GM21367 (cell line): ENCODE results near the gene AGFG2.
"Not testable (repeated sequence)": the region's sequence is repeated elsewhere in the genome, so short reads cannot be mapped to it uniquely, and the experiment has no call there.

ENCODE experiments used
- ATAC-seq: cut with Tn5 transposase; IDR thresholded peaks from one replicate; pipeline ENCODE4 v1.9.1; 2021; ENCODE audit not compliant: unreplicated experiment

The AGFG2 gene

GRCh38 chr7:100546926-100547800, 8.2 kb downstream of the AGFG2 start:
- ATAC-seq = no peak

- ATAC-seq = no peak
Observed at GRCh38 chr7:100547872-100548271, 8.9 kb downstream of the AGFG2 start.

- ATAC-seq = not testable (repeated sequence)
Observed at GRCh38 chr7:100548446-100548845, 9.4 kb downstream of the AGFG2 start.

- no peak for ATAC-seq
Observed at GRCh38 chr7:100552532-100552931, 13.5 kb downstream of the AGFG2 start.

GRCh38 chr7:100553032-100553431, 14.0 kb downstream of the AGFG2 start:
- no peak for ATAC-seq

GRCh38 chr7:100555701-100556100, 16.7 kb downstream of the AGFG2 start:
- ATAC-seq = no peak

GRCh38 chr7:100556541-100556940, 17.5 kb downstream of the AGFG2 start:
- no peak for ATAC-seq

GRCh38 chr7:100559127-100559526, 20.1 kb downstream of the AGFG2 start:
- ATAC-seq = no peak

- no peak for ATAC-seq
Observed at GRCh38 chr7:100561491-100562194, 22.6 kb downstream of the AGFG2 start.

GRCh38 chr7:100562195-100563099, 23.4 kb downstream of the AGFG2 start:
- ATAC-seq = no peak

GRCh38 chr7:100563100-100563564, 24.1 kb downstream of the AGFG2 start:
- ATAC-seq = no peak

- no peak for ATAC-seq
Observed at GRCh38 chr7:100563809-100564400, 24.9 kb downstream of the AGFG2 start.

GRCh38 chr7:100564405-100564804, 25.4 kb downstream of the AGFG2 start:
- ATAC-seq = not testable (repeated sequence)

- ATAC-seq = no peak
Observed at GRCh38 chr7:100565133-100565571, 26.1 kb downstream of the AGFG2 start.

GRCh38 chr7:100566018-100566531, 27.1 kb downstream of the AGFG2 start:
- no peak for ATAC-seq

GRCh38 chr7:100567031-100567730, 28.2 kb downstream of the AGFG2 start:
- ATAC-seq = no peak

- no peak for ATAC-seq
Observed at GRCh38 chr7:100567751-100568175, 28.8 kb downstream of the AGFG2 start.

GRCh38 chr7:100568176-100568895, 29.3 kb downstream of the AGFG2 start:
- ATAC-seq = no peak
